Renal pelvis (tissue), 4 donors: ENCODE measurements around the gene PRKN. TPM values are rescaled to one million over a fixed set of nuclear protein-coding genes. Genes with fewer than 3 reads are reported as not detected.

ENCODE experiments used
- DNase-seq: peaks from one replicate; pipeline ENCODE4 v3.0.0-alpha.2; 2013
- polyA plus RNA-seq, 3 donors: library from polyadenylated mRNA; unstranded; fragments of 120-200 nt; gene quantifications; one replicate each; pipeline ENCODE4 v1.2.1, GENCODE V29; 2013; ENCODE audit not compliant: insufficient read length in 3 of 3

Gene PRKN
- polyA plus RNA-seq, 3 donors = 8.0 to 12.0 (median 9.9) TPM

DNA sequence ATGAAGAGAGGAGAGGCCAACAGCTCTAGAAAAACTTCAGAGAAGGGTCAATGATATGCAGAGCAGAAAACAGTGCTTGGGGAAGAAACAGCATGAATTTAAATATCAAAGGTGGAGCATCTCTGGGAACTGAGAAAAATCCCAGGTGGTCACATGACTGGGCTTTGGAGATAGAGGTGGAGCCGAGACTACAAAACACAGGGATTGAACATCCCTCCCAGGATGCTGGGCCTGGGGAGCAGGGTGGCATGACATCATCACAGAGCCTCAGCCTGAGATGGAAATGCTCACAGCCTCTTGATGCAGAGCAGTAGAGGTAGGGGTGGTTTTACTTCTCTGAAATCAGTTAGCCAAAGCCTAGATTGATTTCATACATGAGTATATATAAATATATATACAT is 529.5 kb downstream of the PRKN start:
- DNase-seq = no peak

DNA sequence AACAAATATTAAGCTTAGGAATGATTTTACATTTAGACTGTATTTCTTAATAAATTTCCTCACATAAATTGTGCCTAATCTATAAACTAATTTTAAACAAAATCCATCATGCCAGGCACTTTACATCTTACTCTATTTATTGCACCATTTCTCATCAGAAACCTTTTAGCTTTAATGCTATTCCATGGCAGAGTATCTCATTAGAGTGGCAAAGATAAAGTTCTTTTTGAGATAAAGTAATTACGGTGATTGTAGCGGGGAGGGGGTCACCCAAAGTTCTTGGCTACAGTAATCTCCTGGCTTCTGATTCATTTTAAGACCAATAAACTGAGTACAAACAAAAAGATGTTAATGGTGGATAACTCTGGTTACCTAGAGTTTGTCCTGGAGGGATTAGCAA is 532.1 kb downstream of the PRKN start:
- DNase-seq = no peak

DNA sequence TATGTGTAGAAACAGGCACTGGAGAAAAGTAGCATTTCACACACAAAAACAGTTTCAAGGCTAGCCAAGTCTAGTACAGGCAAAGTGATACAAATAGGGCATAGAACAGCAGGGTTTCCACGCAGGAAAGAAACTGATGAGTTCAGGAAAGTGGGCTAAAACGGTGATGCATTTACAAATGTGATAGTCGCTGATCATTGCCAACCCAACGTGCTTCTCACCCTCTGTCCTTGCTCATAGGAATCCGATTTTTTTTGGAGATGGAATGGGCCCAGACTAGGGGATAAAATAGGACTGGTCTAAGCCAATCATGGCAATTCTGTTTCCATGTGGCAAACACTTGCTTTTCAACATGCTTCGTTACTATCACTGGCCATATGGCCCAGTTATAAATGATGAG is 536.6 kb downstream of the PRKN start:
- DNase-seq = no peak

DNA sequence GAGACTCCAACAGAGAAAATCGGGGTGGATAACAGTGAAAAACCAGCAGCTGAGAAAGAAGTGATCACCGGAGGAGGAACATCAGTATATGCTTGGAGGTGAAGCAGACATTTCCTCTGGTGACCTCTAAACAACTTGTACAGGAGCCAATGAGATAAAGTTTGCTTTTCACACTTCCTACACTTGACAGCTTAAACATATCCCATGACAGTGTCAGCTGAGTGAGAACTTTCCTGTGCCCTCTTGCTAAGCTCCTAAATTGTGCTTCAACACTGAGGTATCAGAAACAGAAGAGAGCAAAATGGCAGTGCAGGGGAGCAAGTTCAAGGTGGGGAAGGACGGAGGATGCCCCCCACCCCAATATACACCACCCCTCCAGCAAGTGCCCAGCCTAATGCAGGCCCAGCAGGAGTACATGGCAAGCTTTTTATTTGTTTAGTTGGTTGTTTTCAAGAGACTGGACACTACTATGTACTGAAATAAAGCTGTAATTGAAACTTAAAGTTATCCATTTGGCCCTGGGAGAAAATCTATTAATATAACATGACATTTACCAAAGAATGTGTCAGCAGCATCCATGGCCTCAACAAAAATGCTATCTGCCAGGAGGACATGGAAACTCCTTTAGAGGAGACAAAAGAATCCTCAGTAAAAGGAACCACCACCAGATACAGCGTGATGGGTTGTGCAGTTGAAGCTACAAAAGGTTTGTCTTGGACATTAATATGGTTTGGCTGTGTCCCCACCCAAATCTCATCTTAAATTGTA is 540.2 kb downstream of the PRKN start:
- DNase-seq = no peak

DNA sequence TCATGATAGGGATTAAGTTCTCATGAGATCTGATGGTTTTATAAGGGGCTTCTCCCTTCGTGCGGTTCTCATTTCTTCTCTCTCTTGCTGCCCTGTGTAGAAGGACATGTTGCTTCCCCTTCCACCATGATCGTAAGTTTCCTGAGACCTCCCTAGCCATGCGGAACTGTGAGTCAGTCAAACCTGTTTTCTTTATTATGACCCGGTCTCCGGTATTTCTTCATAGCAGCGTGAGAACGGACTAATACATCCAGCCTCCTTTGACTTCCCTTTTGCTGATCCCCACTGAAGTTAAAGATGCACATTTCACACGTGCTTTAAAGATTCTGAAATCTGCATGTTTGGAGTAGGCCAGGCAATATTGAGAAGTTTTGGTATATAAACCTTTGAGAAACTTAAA is 543.1 kb downstream of the PRKN start:
- no peak for DNase-seq

DNA sequence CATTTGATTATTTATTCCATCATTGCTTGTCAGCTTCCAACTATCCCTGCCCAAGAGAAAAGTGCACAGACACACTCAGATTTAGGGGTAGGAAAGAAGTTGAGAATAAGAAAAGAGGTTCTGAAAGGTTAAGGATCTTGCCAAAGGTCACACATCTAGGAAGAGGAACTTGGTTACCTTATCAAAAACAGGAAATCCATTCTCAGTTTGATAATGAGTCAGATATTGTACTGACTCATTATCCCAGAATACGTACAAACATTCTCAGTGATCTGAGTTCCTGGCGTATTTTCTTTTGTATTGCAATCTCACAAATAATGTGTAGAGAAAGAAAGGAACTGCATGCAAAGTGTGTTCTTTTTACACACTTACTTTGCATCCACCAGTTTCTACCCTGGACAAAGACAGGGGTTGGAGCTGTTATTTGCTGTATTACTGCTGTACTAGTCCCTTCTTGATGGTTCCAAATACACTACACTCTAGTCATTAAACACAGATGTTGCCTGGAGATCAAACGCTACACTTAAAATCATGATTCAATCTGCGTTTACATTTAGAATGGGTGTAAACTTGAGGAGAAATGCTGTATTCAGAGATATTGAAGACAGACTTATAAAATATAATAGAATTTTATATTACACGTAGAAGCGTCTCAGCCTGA is 545.7 kb downstream of the PRKN start:
- no peak for DNase-seq

DNA sequence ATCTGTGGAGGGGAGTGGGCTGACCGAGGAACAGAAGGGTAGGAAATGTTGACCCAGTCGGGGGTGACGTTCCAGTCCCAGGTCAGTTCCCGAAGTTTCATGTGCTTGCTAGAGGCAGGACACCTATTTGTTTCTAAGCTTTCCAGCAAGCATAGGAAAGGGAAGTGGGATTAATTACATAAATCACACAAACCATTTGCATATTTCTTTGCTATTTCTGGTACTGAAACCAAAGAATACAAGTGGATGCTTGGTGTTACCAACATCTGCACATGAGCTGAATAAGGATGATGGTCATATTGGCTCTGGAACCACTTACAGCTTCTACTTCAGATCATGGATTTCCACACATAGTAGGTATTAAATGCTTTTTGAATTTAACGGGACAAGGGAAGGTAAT is 546.5 kb downstream of the PRKN start:
- no peak for DNase-seq

DNA sequence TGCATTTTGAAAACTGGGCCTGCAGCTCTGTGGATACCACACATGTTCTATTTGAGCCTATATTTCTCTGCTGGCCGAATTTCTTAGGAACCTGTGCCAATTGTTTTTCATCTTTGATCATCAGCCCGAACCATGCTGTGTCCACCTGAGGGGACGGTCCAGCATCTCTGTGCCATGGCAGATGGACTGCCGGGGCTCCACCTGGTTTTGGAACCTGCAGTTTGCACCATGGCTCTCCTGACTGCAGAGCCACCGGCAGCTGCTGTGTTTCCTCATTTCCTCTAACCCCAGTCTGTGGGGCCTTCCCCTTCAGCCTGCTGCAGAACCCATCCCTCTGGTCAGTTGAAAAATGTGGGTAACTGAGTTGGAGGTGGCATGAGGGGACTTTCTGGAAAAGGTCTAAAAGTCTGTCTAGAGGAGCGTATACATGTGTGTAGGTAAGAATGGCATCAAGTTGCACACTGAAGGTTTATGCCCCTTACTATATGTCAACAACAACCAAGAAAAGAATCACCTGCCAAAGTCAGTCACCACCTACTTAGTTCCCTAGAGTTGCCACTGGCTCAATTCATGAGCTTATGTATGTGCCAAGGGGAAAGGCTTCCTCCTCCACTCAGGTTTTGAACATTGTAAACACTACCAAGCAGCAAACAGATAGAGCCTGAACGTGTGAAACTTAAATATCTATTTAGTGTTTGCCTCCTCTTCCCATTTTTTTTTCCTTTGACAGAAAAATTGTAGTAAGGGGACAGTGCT is 548.2 kb downstream of the PRKN start:
- no peak for DNase-seq

DNA sequence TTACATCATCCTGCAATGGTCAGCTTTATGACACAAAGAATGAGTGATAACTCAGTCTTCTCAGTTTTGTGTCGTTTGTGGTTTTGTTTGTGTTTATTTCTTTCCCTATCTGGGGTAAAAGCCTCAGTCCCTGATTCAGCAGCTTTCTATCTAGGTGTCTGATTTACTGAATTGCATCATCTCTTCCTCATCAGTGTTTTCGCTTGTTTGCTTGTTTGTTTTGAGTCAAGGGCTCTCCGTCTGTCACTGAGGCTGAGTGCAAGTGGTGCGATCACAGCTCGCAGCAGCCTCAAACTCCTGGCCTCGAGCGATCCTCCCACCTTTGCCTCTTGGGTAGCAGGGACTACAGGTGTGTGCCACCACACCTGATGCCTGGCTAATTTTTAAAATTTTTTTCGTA is 548.9 kb downstream of the PRKN start:
- no peak for DNase-seq

DNA sequence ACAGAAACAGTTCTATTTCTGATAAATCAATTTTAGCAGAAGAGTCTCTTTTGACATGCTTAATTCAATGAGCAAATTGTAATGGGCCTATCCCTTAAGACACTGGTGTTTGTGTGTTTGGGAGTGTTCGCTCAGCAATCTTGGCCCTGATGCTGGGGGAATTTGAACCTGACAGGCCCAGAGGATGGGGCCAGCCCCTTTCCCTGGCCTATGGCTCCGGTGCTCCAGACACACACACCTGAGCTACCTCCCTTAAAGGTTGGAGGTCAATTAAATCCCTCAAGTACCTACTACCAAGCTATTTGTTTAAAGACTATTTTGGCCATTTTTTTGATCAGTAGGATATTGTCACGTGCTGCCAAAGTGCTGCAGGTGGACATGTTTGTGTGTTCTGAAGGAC is 549.3 kb downstream of the PRKN start:
- DNase-seq = no peak

DNA sequence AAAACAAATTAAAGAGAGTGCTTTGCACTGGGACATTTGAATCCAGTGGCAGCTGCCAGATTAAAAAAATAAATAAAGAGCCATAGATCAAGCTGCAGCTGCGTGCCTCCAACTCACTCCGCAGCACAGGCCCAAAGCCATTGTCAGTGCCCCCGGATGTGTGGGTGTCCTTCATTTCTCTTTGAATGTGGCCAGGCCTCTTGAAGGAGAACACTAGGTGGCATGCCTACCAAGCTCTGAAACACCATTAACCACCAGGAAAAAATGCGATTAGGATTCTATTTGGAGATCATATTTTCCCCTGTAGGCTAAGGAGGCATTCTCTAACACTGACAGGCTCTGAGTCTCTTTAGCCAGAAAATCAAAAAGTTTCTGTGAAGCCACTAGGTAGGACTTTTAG is 549.8 kb downstream of the PRKN start:
- DNase-seq = peak; percentile 43

DNA sequence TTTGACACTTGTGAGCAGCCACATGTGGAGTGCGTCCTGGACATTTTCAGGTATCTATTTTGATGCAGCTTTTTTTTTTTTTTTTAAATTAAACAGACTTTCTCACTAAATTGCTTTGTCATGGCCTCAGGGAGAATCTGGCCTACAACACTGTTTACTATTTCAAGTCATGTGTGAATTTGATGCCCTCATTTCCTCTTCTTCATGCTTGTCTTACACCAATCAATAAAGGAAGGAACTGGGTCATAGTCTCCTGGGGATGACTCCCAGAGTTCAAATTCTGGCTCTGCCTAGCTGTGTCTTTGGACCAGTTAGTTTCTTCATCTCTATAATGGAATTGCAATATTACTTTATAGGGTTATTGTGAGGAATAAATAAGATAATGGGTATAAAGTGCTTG is 554.1 kb downstream of the PRKN start:
- no peak for DNase-seq

DNA sequence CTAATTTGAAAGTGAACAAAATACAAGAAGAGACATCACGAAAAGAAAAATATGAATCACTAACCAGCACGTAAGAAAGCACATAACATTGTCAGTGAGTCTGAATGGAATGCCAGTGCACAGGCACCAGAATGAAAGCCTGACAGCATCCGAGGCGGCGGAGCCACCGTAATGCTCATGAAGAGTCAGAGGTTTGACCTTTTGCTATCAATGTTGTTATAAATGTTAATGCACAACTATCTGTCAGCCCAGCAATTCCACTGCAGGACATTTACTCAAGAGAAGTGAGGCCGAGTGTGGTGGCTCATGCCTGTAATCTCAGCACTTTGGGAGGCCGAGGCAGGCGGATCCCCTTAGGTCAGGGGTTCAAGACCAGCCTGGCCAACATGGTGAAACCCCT is 562.1 kb downstream of the PRKN start:
- DNase-seq = no peak

DNA sequence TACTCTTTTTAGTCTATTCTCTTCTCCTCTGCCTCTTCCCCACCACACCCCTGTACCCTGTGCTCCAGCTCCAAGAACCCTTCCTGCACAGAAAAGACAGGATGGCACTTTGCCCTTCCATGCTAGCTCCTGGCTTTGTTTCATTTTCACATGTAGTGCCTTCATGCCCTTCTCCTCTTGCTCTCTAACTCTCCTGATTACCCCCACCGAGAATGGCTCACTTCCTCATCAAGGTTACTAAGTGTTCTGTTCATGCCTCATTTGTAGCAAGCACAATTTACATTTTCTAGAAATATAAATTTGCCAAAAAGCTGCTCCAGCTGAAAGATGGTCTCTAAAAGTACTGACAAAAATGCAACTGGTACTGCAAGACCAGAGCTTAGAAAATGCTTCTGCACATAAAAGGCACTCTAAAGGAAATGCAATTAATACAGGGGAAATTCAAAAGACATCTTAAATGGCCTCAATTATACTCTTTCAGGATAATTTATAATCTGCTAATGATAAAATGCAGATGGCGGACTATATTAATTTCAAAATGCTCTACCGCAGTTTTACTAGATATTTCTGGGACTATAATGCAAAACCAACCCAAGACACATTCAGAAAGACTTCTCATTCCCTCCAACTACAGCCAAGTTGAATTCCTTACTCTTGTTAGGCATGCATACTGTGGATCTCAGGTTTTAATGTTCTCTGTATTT is 570.2 kb downstream of the PRKN start:
- no peak for DNase-seq

DNA sequence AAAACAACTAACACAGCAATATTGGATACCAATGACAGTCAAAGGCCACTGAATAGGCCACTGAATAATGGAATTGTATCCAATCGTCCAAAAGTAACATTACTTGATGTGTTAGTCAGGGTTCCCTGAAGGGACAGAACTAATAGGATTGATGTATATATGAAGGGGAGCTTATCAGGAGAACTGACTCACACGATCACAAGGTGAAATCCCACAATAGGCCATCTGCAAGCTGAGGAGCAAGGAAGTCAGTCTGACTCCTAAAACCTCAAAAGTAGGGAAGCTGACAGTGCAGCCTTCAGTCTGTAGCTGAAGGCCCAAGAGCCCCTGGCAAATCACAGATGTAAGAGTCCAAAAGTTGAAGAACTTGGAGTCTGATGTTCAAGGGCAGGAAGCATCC is 571.4 kb downstream of the PRKN start:
- DNase-seq = no peak

DNA sequence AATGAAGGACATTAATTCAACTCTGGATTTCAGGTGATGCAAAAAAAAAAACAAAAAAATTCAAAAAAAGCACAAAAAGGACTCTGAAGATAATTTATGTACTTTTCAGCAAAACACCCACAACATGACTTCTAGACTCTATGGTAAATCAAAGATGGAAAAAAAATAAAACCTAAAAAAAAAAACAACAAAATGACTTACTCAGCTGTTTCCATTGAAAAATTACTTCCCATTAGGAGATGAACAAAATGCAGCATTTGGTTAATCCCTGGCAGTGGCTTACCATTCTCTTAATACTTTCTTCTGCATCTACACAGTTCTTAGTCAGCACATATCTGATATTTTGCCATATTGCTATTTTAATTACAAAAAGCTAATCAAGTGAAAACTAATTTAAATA is 572.6 kb downstream of the PRKN start:
- no peak for DNase-seq

DNA sequence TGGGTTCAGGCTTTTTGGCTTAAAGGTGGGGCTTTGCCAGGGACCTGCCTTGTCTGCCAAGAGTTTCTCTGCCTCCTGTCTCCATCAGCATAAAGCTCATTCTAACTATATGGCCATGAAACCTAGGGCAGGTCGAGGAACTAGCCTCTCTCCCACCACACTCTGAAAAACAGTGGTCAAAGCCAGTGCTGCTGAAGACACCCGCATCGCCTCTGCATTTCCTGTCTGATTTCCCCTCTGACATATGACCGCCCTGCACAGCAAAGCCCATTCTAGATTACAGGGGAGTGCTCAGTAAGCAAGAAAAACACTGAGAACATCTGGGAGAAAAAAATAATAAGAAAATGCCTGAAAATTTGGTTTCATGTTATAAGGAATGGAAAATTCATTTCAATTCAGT is 573.6 kb downstream of the PRKN start:
- no peak for DNase-seq

DNA sequence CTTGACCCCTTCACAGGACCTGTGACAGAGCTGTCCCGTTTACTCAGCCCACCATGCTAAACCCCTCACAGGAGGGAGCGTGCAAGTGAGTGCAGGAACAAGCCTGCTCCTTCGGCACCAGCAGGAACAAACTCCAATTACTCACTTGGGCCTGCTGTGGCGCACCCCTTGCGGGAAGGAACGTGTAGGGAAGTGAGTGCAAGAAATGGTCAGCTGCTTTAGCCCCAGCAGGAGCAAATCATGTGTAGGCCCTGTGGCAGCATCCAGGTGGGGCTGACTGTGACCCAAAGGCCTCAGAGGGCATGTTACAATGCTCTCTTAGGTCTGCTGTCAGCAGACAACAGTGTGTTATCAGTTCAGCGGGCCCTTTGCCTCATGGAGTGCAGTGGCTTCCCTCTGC is 574.4 kb downstream of the PRKN start:
- DNase-seq = no peak

DNA sequence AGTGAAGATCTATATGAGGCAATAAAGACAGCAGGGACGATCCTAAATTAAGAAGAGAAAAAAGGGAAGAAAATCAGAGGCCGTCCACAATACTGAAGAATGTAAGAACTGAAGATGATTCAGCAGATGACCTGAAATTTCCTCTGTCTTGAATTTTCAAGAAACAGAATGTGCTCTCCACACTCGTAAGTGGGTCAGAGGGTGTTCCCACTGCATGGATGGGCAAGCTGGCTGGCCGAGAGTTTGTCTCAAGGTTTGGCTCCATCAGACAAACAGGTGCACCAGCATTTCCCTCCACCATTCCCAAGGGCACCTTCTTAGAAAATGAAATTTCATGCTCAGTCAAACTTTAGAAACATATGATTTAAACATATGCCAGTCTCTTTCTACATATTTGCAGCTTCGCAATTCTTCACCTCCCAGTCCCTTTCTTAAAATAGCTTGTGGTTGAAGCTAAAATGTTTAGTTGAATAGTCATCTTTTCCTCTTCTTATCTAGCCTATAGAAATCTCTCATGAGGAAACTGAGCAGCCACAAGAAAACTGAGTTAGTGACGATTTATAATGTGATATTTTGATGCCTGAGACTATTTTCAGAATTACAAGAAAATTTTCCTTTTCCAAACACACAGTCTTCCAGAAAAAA is 576.4 kb downstream of the PRKN start:
- DNase-seq = no peak

DNA sequence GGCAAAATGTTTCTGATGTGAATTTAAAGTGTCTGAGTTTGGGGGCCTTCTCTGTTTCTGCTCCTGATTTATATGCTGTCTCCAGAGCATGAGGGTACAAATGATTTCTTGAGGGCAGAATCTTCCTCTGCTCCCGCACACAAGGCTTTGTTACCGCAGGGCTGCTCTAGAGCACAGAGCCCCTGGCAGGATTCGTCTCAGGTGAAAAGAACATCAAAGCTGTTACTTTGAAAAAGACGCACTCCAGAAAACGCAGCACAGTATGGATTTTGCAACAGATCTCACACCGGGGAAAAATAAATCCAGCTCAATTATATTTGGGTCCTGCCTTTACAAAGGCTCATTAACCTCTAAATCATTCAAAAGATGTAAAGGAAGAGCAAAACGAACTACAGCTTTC is 577.3 kb downstream of the PRKN start:
- no peak for DNase-seq

DNA sequence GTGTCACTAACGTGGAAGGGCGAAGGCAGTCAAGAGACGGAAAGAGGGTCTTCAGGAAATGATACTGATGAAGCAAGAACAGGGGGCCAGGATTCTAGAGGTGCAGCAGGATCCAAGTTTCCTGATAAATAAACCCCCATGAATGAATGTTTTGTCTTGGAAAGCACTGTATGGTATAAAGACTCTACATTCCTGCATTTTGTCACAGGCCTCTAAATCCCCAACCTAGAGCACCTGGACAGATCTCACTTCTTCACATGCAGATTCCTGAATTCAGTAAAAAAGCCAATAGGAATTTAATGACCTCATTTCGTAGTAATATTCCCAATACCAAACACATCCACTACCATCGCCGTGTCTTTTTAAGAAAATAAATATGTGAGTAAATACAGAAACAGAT is 577.8 kb downstream of the PRKN start:
- no peak for DNase-seq

DNA sequence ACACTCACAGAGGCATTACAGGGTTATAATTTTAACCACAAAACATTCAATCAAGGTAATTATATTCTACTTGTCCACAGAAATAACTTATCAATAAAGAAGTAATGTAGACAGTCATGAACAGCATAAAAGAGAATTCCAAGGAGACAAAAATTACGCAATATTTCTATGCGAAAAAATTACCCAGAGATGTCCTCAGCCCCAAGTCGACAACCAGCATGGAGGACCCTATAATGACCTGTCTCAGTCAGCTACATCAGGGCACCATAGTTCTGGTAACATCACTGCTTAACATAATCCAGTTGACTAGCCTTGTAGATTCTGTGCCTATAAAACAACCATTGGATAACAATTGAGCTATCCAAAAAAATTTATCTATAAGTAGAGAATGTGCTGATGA is 579.8 kb downstream of the PRKN start:
- DNase-seq = no peak
